Suprapubic skin (tissue), 3 donors: ENCODE measurements around the gene AHDC1.

ENCODE experiments used
- CTCF ChIP-seq, 2 donors: fragments of 200-600 bp in 1 of 2; fragments of 450-650 bp in 1 of 2; sonication (generic) in 1 of 2; IDR thresholded peaks; one replicate each; pipeline ENCODE4 v1.5.1; 2016 to 2019; ENCODE audit warnings: antibody characterized with exemption in 2 of 2, mild to moderate bottlenecking in 1 of 2, moderate library complexity in 1 of 2
- EP300 ChIP-seq: sonication (generic); formaldehyde crosslinking; IDR thresholded peaks from one replicate; pipeline ENCODE4 v1.6.1; 2017; ENCODE audit warnings: antibody characterized with exemption
- POLR2A ChIP-seq, 2 donors: fragments of 450-650 bp; IDR thresholded peaks; one replicate each; pipeline ENCODE4 v1.6.1; 2017; ENCODE audit warnings: antibody characterized with exemption in 2 of 2, mild to moderate bottlenecking in 2 of 2, moderate library complexity in 2 of 2

DNA sequence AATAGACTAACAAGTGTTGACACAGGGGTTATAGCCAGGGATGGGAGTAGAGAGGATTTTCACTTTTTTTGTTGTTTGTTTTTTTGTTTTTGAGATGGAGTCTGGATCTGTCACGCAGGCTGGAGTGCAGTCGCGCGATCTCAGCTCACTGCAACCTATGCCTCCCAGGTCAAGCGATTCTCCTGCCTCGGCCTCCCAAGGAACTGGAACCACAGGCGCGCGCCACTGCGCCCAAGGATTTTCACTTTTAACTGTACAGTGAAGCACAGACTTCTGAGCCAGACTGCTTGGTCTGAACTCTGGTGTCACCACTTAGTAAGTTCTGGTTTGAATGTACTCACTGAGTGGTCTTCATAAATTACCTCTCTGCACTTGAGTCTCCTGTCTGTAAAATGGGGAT, 73.8 kb downstream of the AHDC1 start:
- TF ChIP-seq CTCF (IDR thresholded peaks at IDR 0.05), result no peak
- TF ChIP-seq POLR2A (IDR thresholded peaks at IDR 0.05), result no peak
- TF ChIP-seq EP300, result no peak
